ENCODE measurements around the gene ISLR. TPM values are rescaled to one million over a fixed set of nuclear protein-coding genes. Genes with fewer than 3 reads are reported as not detected.

The ISLR gene
- total and polyA plus RNA-seq, 9 of the 15 experiments (the other 6 are each of a cell fraction or from before 2014, with no cell fraction given) = not detected

GRCh38 chr15:74216949-74217348 lies 43.4 kb downstream of the ISLR start:
- no peak for DNase-seq (ENCODE audit: extremely low read depth in 1 of 4, low spot score in 3 of 4)
- intact Hi-C loops (cut with micrococcal nuclease) (no loop called here), in situ Hi-C loops (cut with MboI) (no loop called here)
- FAIRE-seq = no peak
- peaks cover 0 to 5% of the 10 kb centered on the region in 2 experiments; a peak in 2 of 5 replicates for H3K4me1 ChIP-seq (replicated peaks in 1 of 2; ENCODE audit: control insufficient read depth in 2 of 2, insufficient read depth in 2 of 2, low read length in 2 of 2)
- H4K20me1 ChIP-seq (replicated peaks; ENCODE audit: control insufficient read depth, insufficient read depth, low read length) = peaks cover 10% of the 10 kb centered on the region; the same call in 1 of the 2 replicates
- H3K9ac ChIP-seq (ENCODE audit: insufficient read depth in 1 of 2, low read depth in 2 of 2, low read length in 2 of 2) = no peak overlapping the region
- H3K79me2 ChIP-seq (ENCODE audit: control insufficient read depth, insufficient read depth, low read length) = no peaks in the 10 kb centered on the region
- POLR2A ChIA-PET = interaction anchor here (1.4 kb wide), 1 partner anchor 13 kb away, joined by 5 read pairs; no protein-coding TSS in a partner anchor
- no peak overlapping the region for H2AFZ ChIP-seq (ENCODE audit: low read depth, low read length)
- peaks cover 10 to 49% of the 10 kb centered on the region in 2 experiments; a peak in 3 of 5 replicates for H3K27me3 ChIP-seq (ENCODE audit: control insufficient read depth in 2 of 2, insufficient read depth in 2 of 2, low read length in 2 of 2)
- no peaks in the 10 kb centered on the region for H3K9me1 ChIP-seq (ENCODE audit: control insufficient read depth, insufficient read depth, low read length)
- H3K9me3 ChIP-seq (replicated peaks; ENCODE audit: control insufficient read depth, insufficient read depth, low read depth, low read length) = no peaks in the 10 kb centered on the region
- no peak overlapping the region for H3K4me3 ChIP-seq
- H3K27ac ChIP-seq (ENCODE audit: extremely low read depth, low read depth, low read length) = no peak overlapping the region
- H3K4me2 ChIP-seq (ENCODE audit: insufficient read depth, low read length) = no peak overlapping the region
- no peak for ATAC-seq
- CTCF ChIA-PET (ENCODE audit: low intra/inter-chr PET ratio) = no interaction called here
- TF ChIP-seq ZNF239 (CRISPR knock-in tag; IDR thresholded peaks at IDR 0.05) = no peak
- TF ChIP-seq SMARCB1 (IDR thresholded peaks at IDR 0.05; ENCODE audit: insufficient read length, low read depth) = no peak
- no peak for TF ChIP-seq MTF1 (CRISPR knock-in tag; IDR thresholded peaks at IDR 0.05; ENCODE audit: borderline replicate concordance)
- no peak for TF ChIP-seq ZNF212 (CRISPR knock-in tag; IDR thresholded peaks at IDR 0.05)
- no peak for TF ChIP-seq CHD1 (IDR thresholded peaks at IDR 0.05; ENCODE audit: low read length)
- no peak for TF ChIP-seq CUX1 (CRISPR knock-in tag; IDR thresholded peaks at IDR 0.05)
- TF ChIP-seq ZNF395 (CRISPR knock-in tag; IDR thresholded peaks at IDR 0.05) = no peak
- TF ChIP-seq MCM3 (IDR thresholded peaks at IDR 0.05) = no peak
- no peak for TF ChIP-seq USF2 (CRISPR knock-in tag; IDR thresholded peaks at IDR 0.05)
- TF ChIP-seq ZBTB33 (CRISPR knock-in tag; IDR thresholded peaks at IDR 0.05) = no peak
- TF ChIP-seq ZNF174 (CRISPR knock-in tag; IDR thresholded peaks at IDR 0.05) = no peak
- TF ChIP-seq XRCC4 (IDR thresholded peaks at IDR 0.05; ENCODE audit: extremely low read depth, insufficient read depth, insufficient read length) = no peak
- no peaks in the 10 kb centered on the region for H3K36me3 ChIP-seq (ENCODE audit: control insufficient read depth, insufficient read depth, low read length)
- 4% methylated on average over 3 of the region's 3 CpGs for WGBS (ENCODE audit: insufficient coverage, low coverage, missing lambda C conversion rate)
- no TSS peak for BruUV-seq (replicated peaks)
